ENCODE data around the gene C9orf72.

- no peak for TF ChIP-seq CTCF (conservative IDR thresholded peaks at IDR 0.05)
- no peak for TF ChIP-seq EZH2 (IDR thresholded peaks at IDR 0.05; ENCODE audit: low read depth)
These were observed 8.5 kb upstream of the C9orf72 start for GRCh38 chr9:27581826-27582225.
